Measurements from ENCODE around the gene ZDBF2.
A peak's percentile ranks its signal among the peaks of the same experiment; 100 is the strongest.

ZDBF2 gene

DNA sequence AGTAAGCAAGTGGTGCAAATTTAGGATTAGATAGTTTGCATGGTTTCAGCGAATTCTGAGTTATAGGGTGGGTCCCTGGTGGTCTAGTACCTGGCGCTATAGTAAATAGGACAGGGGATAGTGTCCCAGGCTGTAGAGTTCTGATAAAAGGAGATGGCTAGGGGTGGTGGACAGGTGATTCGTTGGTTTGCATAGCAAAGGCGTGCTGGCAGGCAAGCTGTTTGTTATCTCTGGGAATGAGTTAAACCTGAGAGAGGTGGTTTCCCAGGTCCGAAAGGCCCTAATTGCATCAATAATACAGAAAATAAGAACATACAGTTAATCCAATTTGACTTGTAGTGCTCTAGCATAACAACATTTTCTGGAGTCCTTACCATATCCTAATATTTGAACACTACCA is 6.9 kb upstream of the ZDBF2 start:
- Histone ChIP-seq H2BK12ac (ENCODE audit: low read length) (no peak overlapping the region), H3K14ac (ENCODE audit: low read length) (no peak overlapping the region), H2BK120ac (ENCODE audit: low read depth, low read length) (no peak overlapping the region), H3K79me1 (ENCODE audit: low read depth, low read length) (no peaks in the 10 kb centered on the region), H3K4ac (ENCODE audit: low read length) (no peak overlapping the region), H4K8ac (ENCODE audit: low read depth, low read length) (no peak overlapping the region), H3K9ac (ENCODE audit: low read depth, low read length, poor library complexity) (no peak overlapping the region), H3K36me3 (replicated peaks in 1 of 2; ENCODE audit: control insufficient read depth in 2 of 2, insufficient read depth in 2 of 2, low read length in 2 of 2) (no peaks in the 10 kb centered on the region), H3K4me1 (ENCODE audit: control insufficient read depth in 2 of 2, insufficient read depth in 1 of 2, low read depth in 1 of 2, low read length in 2 of 2) (no peaks in the 10 kb centered on the region), H3K23ac (ENCODE audit: low read depth, low read length, poor library complexity) (no peak overlapping the region), H3K27me3 (ENCODE audit: control insufficient read depth in 3 of 3, insufficient read depth in 3 of 3, low read depth in 1 of 3, low read length in 3 of 3) (peaks cover 2 to 66% (median 23%) of the 10 kb centered on the region in 3 experiments), H3K4me3 (ENCODE audit: low read length in 2 of 2) (no peak overlapping the region), H4K91ac (ENCODE audit: low read depth, low read length, poor library complexity) (no peak overlapping the region), H3K27ac (replicated peaks; ENCODE audit: low read length) (no peak overlapping the region), H3K9me3 (replicated peaks in 1 of 2; ENCODE audit: control insufficient read depth in 2 of 2, insufficient read depth in 1 of 2, low read depth in 1 of 2, low read length in 2 of 2) (no peaks in the 10 kb centered on the region), H2AK5ac (ENCODE audit: low read depth, low read length) (no peak overlapping the region), H2BK5ac (ENCODE audit: low read length) (no peak overlapping the region), H3K4me2 (ENCODE audit: insufficient read depth, low read length, poor library complexity, severe bottlenecking) (no peak overlapping the region), H2AFZ (ENCODE audit: low read length) (no peak overlapping the region), H3K18ac (ENCODE audit: low read length) (no peak overlapping the region), H2BK15ac (ENCODE audit: low read length) (no peak overlapping the region)
- no peak for DNase-seq (ENCODE audit: low spot score)
- no CpG with 5 or more reads among the region's 5 CpGs for WGBS, 2 donors (ENCODE audit: extremely low coverage in 2 of 2, insufficient read length in 2 of 2, insufficient replicate concordance in 1 of 2)

GRCh38 chr2:206271065-206271464 is 3.4 kb upstream of the ZDBF2 start:
- Histone ChIP-seq H3K4ac (ENCODE audit: low read length) (no peak overlapping the region), H4K8ac (ENCODE audit: low read depth, low read length) (no peak overlapping the region), H2AFZ (ENCODE audit: low read length) (no peak overlapping the region), H3K36me3 (replicated peaks in 1 of 2; ENCODE audit: control insufficient read depth in 2 of 2, insufficient read depth in 2 of 2, low read length in 2 of 2) (no peaks in the 10 kb centered on the region), H3K27me3 (ENCODE audit: control insufficient read depth in 3 of 3, insufficient read depth in 3 of 3, low read depth in 1 of 3, low read length in 3 of 3) (peaks cover 2 to 50% (median 12%) of the 10 kb centered on the region in 3 experiments), H3K14ac (ENCODE audit: low read length) (no peak overlapping the region), H3K79me1 (ENCODE audit: low read depth, low read length) (peaks cover 4% of the 10 kb centered on the region), H3K4me3 (ENCODE audit: low read length in 2 of 2) (no peak overlapping the region), H3K23ac (ENCODE audit: low read depth, low read length, poor library complexity) (no peak overlapping the region), H2BK120ac (ENCODE audit: low read depth, low read length) (no peak overlapping the region), H3K4me1 (ENCODE audit: control insufficient read depth in 2 of 2, insufficient read depth in 1 of 2, low read depth in 1 of 2, low read length in 2 of 2) (peaks cover 0 to 2% of the 10 kb centered on the region in 2 donors), H2BK5ac (ENCODE audit: low read length) (no peak overlapping the region), H2BK15ac (ENCODE audit: low read length) (no peak overlapping the region), H3K27ac (replicated peaks; ENCODE audit: low read length) (no peak overlapping the region), H2BK12ac (ENCODE audit: low read length) (no peak overlapping the region), H3K9me3 (replicated peaks in 1 of 2; ENCODE audit: control insufficient read depth in 2 of 2, insufficient read depth in 1 of 2, low read depth in 1 of 2, low read length in 2 of 2) (no peaks in the 10 kb centered on the region), H3K18ac (ENCODE audit: low read length) (no peak overlapping the region), H3K4me2 (ENCODE audit: insufficient read depth, low read length, poor library complexity, severe bottlenecking) (no peak overlapping the region), H2AK5ac (ENCODE audit: low read depth, low read length) (no peak overlapping the region), H4K91ac (ENCODE audit: low read depth, low read length, poor library complexity) (no peak overlapping the region), H3K9ac (ENCODE audit: low read depth, low read length, poor library complexity) (no peak overlapping the region)
- WGBS, 2 donors (ENCODE audit: extremely low coverage in 2 of 2, insufficient read length in 2 of 2, insufficient replicate concordance in 1 of 2) = no CpG with 5 or more reads among the region's 1 CpG
- no peak for DNase-seq (ENCODE audit: low spot score)

- Histone ChIP-seq H3K4me2 (ENCODE audit: insufficient read depth, low read length, poor library complexity, severe bottlenecking) (peak overlapping the region; percentile 93), H3K14ac (ENCODE audit: low read length) (no peak overlapping the region), H3K9ac (ENCODE audit: low read depth, low read length, poor library complexity) (no peak overlapping the region), H3K4ac (ENCODE audit: low read length) (no peak overlapping the region), H3K4me1 (ENCODE audit: control insufficient read depth in 2 of 2, insufficient read depth in 1 of 2, low read depth in 1 of 2, low read length in 2 of 2) (peaks cover 0 to 4% of the 10 kb centered on the region in 2 donors), H2BK15ac (ENCODE audit: low read length) (no peak overlapping the region), H3K23ac (ENCODE audit: low read depth, low read length, poor library complexity) (no peak overlapping the region), H2BK120ac (ENCODE audit: low read depth, low read length) (no peak overlapping the region), H2BK5ac (ENCODE audit: low read length) (no peak overlapping the region), H3K79me1 (ENCODE audit: low read depth, low read length) (peaks cover 4% of the 10 kb centered on the region), H2AFZ (ENCODE audit: low read length) (peak overlapping the region; percentile 98), H2AK5ac (ENCODE audit: low read depth, low read length) (no peak overlapping the region), H3K18ac (ENCODE audit: low read length) (no peak overlapping the region), H3K36me3 (replicated peaks in 1 of 2; ENCODE audit: control insufficient read depth in 2 of 2, insufficient read depth in 2 of 2, low read length in 2 of 2) (no peaks in the 10 kb centered on the region), H4K91ac (ENCODE audit: low read depth, low read length, poor library complexity) (no peak overlapping the region), H4K8ac (ENCODE audit: low read depth, low read length) (no peak overlapping the region), H3K4me3 (ENCODE audit: low read length in 2 of 2) (peak overlapping the region; percentile 42 to 68), H3K9me3 (replicated peaks in 1 of 2; ENCODE audit: control insufficient read depth in 2 of 2, insufficient read depth in 1 of 2, low read depth in 1 of 2, low read length in 2 of 2) (no peaks in the 10 kb centered on the region), H2BK12ac (ENCODE audit: low read length) (no peak overlapping the region), H3K27ac (replicated peaks; ENCODE audit: low read length) (no peak overlapping the region), H3K27me3 (ENCODE audit: control insufficient read depth in 3 of 3, insufficient read depth in 3 of 3, low read depth in 1 of 3, low read length in 3 of 3) (peaks cover 0 to 34% (median 5%) of the 10 kb centered on the region in 3 experiments)
- no peak for DNase-seq (ENCODE audit: low spot score)
- no CpG with 5 or more reads among the region's 6 CpGs for WGBS, 2 donors (ENCODE audit: extremely low coverage in 2 of 2, insufficient read length in 2 of 2, insufficient replicate concordance in 1 of 2)
Measured at GRCh38 chr2:206273905-206274304, 558 bp upstream of the ZDBF2 start.

- H3K36me3 ChIP-seq (replicated peaks in 1 of 2; ENCODE audit: control insufficient read depth in 2 of 2, insufficient read depth in 2 of 2, low read length in 2 of 2) = peaks cover 0 to 7% of the 10 kb centered on the region in 2 donors
- H3K4ac ChIP-seq (ENCODE audit: low read length) = peak overlapping the region; percentile 37
- H2BK12ac ChIP-seq (ENCODE audit: low read length) = no peak overlapping the region
- H2AK5ac ChIP-seq (ENCODE audit: low read depth, low read length) = peak overlapping the region; percentile 70
- H3K4me2 ChIP-seq (ENCODE audit: insufficient read depth, low read length, poor library complexity, severe bottlenecking) = peak overlapping the region; percentile 93
- H2AFZ ChIP-seq (ENCODE audit: low read length) = peak overlapping the region; percentile 98
- H2BK120ac ChIP-seq (ENCODE audit: low read depth, low read length) = peak overlapping the region; percentile 87
- peaks cover 0 to 32% (median 5%) of the 10 kb centered on the region in 3 experiments for H3K27me3 ChIP-seq (ENCODE audit: control insufficient read depth in 3 of 3, insufficient read depth in 3 of 3, low read depth in 1 of 3, low read length in 3 of 3)
- no peaks in the 10 kb centered on the region for H3K9me3 ChIP-seq (replicated peaks in 1 of 2; ENCODE audit: control insufficient read depth in 2 of 2, insufficient read depth in 1 of 2, low read depth in 1 of 2, low read length in 2 of 2)
- H2BK15ac ChIP-seq (ENCODE audit: low read length) = peak overlapping the region; percentile 17
- peak overlapping the region; percentile 82 for H2BK5ac ChIP-seq (ENCODE audit: low read length)
- H3K27ac ChIP-seq (replicated peaks; ENCODE audit: low read length) = peak overlapping the region; percentile 87
- peaks cover 0 to 4% of the 10 kb centered on the region in 2 donors for H3K4me1 ChIP-seq (ENCODE audit: control insufficient read depth in 2 of 2, insufficient read depth in 1 of 2, low read depth in 1 of 2, low read length in 2 of 2)
- peak overlapping the region; percentile 97 for H3K14ac ChIP-seq (ENCODE audit: low read length)
- peaks cover 4% of the 10 kb centered on the region for H3K79me1 ChIP-seq (ENCODE audit: low read depth, low read length)
- WGBS, 2 donors (ENCODE audit: extremely low coverage in 2 of 2, insufficient read length in 2 of 2, insufficient replicate concordance in 1 of 2) = no CpG with 5 or more reads among the region's 23 CpGs
- no peak overlapping the region for H4K91ac ChIP-seq (ENCODE audit: low read depth, low read length, poor library complexity)
- peak overlapping the region; percentile 94 for H3K18ac ChIP-seq (ENCODE audit: low read length)
- H4K8ac ChIP-seq (ENCODE audit: low read depth, low read length) = no peak overlapping the region
- no peak for DNase-seq (ENCODE audit: low spot score)
- peak overlapping the region; percentile 68 to 95 for H3K4me3 ChIP-seq (ENCODE audit: low read length in 2 of 2)
- H3K23ac ChIP-seq (ENCODE audit: low read depth, low read length, poor library complexity) = no peak overlapping the region
- peak overlapping the region; percentile 98 for H3K9ac ChIP-seq (ENCODE audit: low read depth, low read length, poor library complexity)
Measured at GRCh38 chr2:206275312-206276055, 1.0 kb downstream of the ZDBF2 start.

All from neuronal stem cell (in vitro differentiated cells).